Memory B cell (primary cell): ENCODE data around the gene COL23A1.
"Not testable (repeated sequence)": the region's sequence is repeated elsewhere in the genome, so short reads cannot be mapped to it uniquely, and the experiment has no call there.

Experiments used
- ATAC-seq: fragments of 150-1000 bp; cut with Tn5 transposase; 2 replicates; pipeline ENCODE4 v1.10.0; 2021; ENCODE audit warnings: low read depth, mild to moderate bottlenecking, moderate library complexity
- DNase-seq, 2 donors: peaks; one replicate each; pipeline ENCODE4 v3.0.0; 2022; ENCODE audit warnings: low spot score in 2 of 2
- H3K27ac Mint-ChIP-seq: one replicate; pipeline ENCODE4 v1.8.0; 2022; ENCODE audit warnings: mild to moderate bottlenecking, moderate library complexity, mixed read lengths
- H3K27me3 Mint-ChIP-seq: one replicate; pipeline ENCODE4 v1.8.0; 2022; ENCODE audit warnings: mixed read lengths
- H3K36me3 Mint-ChIP-seq: one replicate; pipeline ENCODE4 v1.8.0; 2022; ENCODE audit warnings: mild to moderate bottlenecking, mixed read lengths
- H3K4me1 Mint-ChIP-seq: one replicate; pipeline ENCODE4 v1.8.0; 2022; ENCODE audit warnings: mixed read lengths
- H3K4me3 Mint-ChIP-seq: one replicate; pipeline ENCODE4 v1.8.0; 2022; ENCODE audit warnings: mild to moderate bottlenecking, moderate library complexity, mixed read lengths
- H3K9me3 Mint-ChIP-seq: one replicate; pipeline ENCODE4 v1.8.0; 2022; ENCODE audit warnings: mixed read lengths

COL23A1 gene

DNA sequence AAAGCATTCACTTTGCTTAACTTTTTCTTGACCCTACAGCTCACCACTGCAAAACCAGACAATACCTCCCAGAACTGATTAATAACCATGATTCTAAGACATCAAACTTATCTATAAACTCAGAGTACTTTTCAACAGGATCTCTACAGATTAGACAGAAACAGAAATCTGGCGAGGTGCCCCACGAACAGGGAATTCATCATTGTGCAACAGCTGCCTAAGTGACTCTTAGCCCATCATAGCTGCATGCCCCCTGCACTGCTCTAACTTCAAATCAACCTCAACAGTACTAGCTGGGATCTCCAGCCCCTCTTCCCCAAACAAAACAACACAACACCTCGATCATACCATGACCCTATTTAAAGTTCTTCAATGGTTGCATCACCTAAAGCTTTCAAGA lies 16.1 kb upstream of the COL23A1 start:
- DNase-seq (no peak), ATAC-seq (no peak)
- peaks cover 33% of the 10 kb centered on the region for H3K36me3 Mint-ChIP-seq
- no peaks in the 10 kb centered on the region for H3K27me3 Mint-ChIP-seq
- no peak overlapping the region for H3K27ac Mint-ChIP-seq
- no peaks in the 10 kb centered on the region for H3K4me1 Mint-ChIP-seq
- H3K9me3 Mint-ChIP-seq: no peaks in the 10 kb centered on the region
- no peak overlapping the region for H3K4me3 Mint-ChIP-seq

DNA sequence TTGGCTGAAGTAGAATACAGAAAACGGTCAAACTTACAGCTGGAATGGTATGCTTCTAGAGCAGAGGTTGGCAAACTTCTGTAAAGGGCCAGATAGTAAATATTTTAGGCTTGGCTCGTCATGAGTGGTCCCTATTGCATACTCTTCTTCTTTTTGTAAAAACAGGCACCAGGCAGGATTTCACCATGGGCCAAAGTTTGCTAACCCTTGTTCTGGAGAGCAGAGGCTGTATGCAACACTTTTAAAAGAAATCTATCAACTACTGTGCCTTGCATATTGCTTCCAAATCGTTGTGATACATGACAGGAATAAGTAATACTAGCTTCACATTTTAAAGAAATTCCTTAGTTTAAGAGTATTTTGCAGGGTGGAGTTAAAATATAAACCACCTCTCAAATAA lies 15.6 kb upstream of the COL23A1 start:
- Mint-ChIP-seq H3K36me3 (peaks cover 30% of the 10 kb centered on the region), H3K27ac (no peak overlapping the region), H3K9me3 (no peaks in the 10 kb centered on the region), H3K4me1 (no peaks in the 10 kb centered on the region), H3K27me3 (no peaks in the 10 kb centered on the region), H3K4me3 (no peak overlapping the region)
- DNase-seq: no peak
- ATAC-seq: no peak

DNA sequence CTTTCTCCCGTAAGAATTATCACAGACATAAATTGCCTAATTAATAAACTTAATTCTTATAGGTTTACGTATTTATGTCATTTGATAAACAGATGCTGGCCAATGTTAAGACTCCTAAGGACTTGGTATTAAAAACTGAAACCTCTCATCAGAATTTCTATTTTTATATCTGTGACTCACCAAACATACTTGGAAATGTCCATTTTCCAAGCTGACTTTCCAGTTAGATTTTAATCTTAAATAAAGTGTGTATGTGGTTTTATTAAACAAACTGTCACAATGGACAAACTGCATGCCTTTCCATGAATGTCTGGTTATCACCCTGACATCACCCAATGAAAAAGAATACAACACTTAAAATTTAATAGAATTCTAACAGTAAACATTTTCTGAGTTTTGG lies 12.6 kb upstream of the COL23A1 start:
- Mint-ChIP-seq H3K27me3 (no peaks in the 10 kb centered on the region), H3K4me3 (no peak overlapping the region), H3K36me3 (peaks cover 30% of the 10 kb centered on the region)

DNA sequence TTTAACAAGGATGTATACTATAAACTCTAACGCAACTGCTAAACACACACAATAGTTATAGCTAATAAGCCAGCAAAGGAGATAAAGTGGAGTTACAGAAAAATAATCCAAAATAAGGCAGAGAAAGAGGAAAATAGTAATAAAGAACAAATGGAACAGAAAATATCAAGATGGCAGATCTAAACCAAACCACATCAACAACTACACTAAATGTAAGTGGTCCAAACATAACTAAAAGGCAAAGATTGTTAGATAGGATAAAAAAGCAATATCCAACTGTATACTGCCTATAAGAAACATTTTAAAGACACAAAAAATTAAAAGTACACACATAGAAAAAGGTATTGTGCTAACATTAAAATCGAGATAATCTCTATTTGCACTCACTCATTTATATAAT lies 5.6 kb upstream of the COL23A1 start:
- peaks cover 8% of the 10 kb centered on the region for H3K4me1 Mint-ChIP-seq
- H3K4me3 Mint-ChIP-seq: no peak overlapping the region
- no peak overlapping the region for H3K27ac Mint-ChIP-seq
- H3K27me3 Mint-ChIP-seq: peaks cover 11% of the 10 kb centered on the region
- H3K9me3 Mint-ChIP-seq: peaks cover 16% of the 10 kb centered on the region
- H3K36me3 Mint-ChIP-seq: peaks cover 27% of the 10 kb centered on the region
- DNase-seq: no peak
- ATAC-seq: no peak

More for the DNA sequence above, 12.6 kb upstream of the COL23A1 start:
- Mint-ChIP-seq H3K27ac (no peak overlapping the region), H3K4me1 (no peaks in the 10 kb centered on the region), H3K9me3 (peaks cover 2% of the 10 kb centered on the region)
- ATAC-seq (no peak), DNase-seq (no peak)

DNA sequence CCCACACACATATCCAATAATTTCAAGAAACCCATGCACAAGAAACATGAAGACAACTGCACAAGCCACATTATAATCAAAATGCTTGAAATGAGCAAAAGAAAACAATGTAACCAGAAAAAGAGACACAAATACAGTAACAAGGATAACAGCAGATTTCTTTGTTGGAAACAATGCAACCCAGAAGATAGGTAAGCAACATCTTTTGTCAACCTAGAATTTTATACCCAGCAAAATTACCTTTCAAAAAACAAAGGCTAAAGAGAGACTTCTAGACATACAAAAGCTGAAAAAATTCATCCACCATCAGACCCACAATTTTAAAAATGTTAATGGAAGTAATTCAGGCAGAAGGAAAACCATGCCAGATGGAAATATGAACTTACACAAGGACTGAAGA lies 5.0 kb upstream of the COL23A1 start:
- ATAC-seq: no peak
- DNase-seq: no peak
- Mint-ChIP-seq H3K4me3 (no peak overlapping the region), H3K36me3 (peaks cover 25% of the 10 kb centered on the region), H3K4me1 (peaks cover 12% of the 10 kb centered on the region), H3K27me3 (peaks cover 13% of the 10 kb centered on the region), H3K9me3 (peaks cover 16% of the 10 kb centered on the region), H3K27ac (no peak overlapping the region)

DNA sequence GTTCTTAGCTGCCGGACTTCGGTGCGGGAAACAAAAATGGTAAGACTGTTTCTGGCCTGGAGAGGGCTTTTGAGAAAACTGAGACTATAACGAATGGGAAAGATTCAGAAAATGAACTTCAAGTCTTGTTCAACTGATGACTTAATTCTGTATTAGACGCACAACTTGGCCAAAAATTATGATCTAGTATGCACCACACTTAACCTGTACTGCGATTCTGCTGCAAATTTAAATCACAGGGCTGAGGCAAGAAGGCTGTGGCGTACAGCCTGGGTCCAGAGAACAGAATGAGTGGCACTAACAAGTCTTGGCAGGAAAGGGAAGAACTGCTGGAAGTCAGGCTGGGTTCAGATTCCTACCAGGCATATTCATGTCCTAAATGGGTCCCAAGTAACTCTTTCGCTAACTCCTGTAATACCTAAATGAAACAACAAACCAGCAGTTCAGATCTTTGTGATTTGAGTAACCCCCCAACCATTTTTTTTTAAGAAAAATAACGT lies 781 bp upstream of the COL23A1 start:
- no peak for ATAC-seq
- peaks cover 19% of the 10 kb centered on the region for H3K27me3 Mint-ChIP-seq
- no peak overlapping the region for H3K27ac Mint-ChIP-seq
- no peak for DNase-seq
- H3K4me1 Mint-ChIP-seq: peaks cover 12% of the 10 kb centered on the region
- H3K36me3 Mint-ChIP-seq: peaks cover 20% of the 10 kb centered on the region
- peaks cover 15% of the 10 kb centered on the region for H3K9me3 Mint-ChIP-seq
- H3K4me3 Mint-ChIP-seq: peak overlapping the region; percentile 81

DNA sequence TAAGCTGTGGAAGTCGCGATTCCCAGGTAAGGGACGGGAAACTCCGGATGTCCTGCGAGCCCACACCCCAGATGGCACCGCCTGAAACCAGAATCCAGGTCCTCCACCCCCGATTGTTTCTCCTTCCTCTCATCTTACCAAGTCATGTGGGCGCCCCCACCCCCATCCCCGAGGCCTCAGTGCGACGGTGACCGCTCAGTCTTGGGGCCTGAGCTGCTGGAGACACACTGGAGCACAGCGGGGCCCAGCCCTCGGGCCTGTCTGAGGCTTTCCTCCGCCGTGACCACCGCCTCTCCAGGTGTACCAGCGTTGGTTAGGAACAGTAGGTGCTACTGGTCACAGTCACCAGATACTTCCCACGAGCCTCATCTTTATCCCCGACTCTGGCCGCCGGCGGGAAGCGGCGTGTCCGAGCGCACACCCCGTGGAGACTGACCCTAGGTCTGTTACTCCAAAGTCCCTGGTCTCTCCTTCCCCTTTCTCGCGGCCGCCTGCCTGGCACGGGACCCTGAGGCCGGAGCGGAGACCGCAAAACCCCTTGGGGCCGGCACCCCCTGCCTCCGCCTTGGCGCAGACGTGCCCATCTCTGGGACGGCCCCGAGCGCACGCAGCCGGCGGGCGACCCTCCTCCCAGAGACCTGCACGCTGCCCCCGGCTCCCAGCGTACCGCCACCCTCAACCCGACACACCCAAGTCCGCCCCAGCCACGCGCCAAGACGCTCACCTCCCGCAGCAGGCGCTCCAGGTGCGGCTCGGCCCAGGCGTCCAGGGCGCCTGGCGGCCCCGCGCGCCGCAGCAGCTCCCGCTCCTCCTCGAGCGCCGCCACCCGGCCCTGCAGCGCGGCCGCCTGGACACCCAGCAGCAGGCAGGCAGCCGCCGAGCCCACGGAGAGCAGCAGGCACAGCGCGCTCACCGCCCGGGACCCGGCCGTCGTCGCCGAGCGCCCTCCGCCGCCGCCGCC lies 733 bp downstream of the COL23A1 start:
- peaks cover 12% of the 10 kb centered on the region for H3K4me1 Mint-ChIP-seq
- peak; percentile 46 for ATAC-seq
- peaks cover 19% of the 10 kb centered on the region for H3K27me3 Mint-ChIP-seq
- peaks cover 4% of the 10 kb centered on the region for H3K9me3 Mint-ChIP-seq
- H3K36me3 Mint-ChIP-seq: peaks cover 10% of the 10 kb centered on the region
- peak overlapping the region; percentile 44 for H3K4me3 Mint-ChIP-seq
- no peak for DNase-seq
- H3K27ac Mint-ChIP-seq: no peak overlapping the region

DNA sequence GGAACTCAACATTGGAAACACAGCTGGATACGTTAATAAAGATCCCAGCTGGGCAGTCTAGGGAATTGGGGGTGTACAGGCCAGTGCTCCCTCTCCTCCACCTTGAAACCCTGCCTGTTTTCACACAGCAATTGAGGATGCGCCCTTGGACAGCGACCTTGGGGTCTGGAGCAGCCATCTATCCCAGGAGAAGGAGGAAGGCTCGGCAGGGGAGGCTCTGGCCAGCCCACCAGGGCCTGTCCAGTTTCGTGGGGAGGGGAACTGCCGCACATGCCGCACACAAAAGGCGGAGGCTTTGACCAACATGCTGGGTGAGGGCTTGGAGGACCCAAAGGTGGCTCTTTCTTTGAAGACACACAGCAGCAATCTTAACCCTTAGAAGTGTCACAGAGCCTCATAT lies 1.4 kb downstream of the COL23A1 start:
- Mint-ChIP-seq H3K36me3 (peaks cover 5% of the 10 kb centered on the region), H3K9me3 (no peaks in the 10 kb centered on the region), H3K27me3 (peaks cover 19% of the 10 kb centered on the region), H3K4me3 (peak overlapping the region; percentile 44), H3K27ac (no peak overlapping the region), H3K4me1 (peaks cover 12% of the 10 kb centered on the region)
- ATAC-seq: no peak
- DNase-seq: no peak

DNA sequence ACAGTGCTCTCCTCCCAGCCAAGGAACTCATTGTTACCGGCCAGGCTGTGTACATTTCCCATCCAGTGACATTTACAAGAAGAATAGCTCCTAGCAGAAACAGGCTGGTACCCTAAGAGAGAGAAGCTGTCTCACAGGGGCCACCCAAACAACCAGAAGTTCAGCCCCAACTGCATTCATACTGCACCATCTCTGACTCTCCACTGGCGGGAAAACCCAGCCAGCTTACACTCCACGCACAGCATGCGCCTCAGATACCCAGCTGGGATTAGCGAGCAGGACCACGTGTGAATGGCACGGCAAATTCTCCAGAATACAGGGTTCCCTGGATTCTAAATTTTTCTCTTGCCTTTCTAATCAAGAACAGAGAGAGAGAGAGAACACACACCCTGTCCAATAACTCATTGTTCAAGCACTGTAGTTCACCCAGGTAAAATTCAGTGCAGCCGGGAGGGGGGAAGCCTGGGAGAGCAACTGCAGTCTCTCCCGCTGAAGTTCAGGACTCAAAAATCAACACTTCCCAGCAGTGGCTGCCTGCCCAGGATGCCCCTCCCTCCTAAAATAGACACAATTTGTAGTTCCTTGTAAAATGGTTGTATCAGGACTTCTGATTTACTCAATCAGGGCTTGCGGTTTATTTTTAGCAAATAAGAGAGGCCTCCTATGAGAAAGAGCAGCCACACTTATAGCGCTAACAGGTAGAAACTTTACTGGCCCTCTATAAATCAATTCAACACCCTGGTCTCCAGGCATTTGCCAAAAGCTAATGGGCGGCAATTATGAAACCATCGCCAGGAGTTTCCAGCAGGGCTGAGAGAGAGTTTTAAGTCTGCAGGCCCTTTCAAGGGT lies 2.2 kb downstream of the COL23A1 start:
- no peaks in the 10 kb centered on the region for H3K9me3 Mint-ChIP-seq
- peaks cover 2% of the 10 kb centered on the region for H3K36me3 Mint-ChIP-seq
- ATAC-seq: no peak
- no peak overlapping the region for H3K4me3 Mint-ChIP-seq
- H3K27ac Mint-ChIP-seq: no peak overlapping the region
- peaks cover 12% of the 10 kb centered on the region for H3K4me1 Mint-ChIP-seq
- no peak for DNase-seq
- H3K27me3 Mint-ChIP-seq: peaks cover 19% of the 10 kb centered on the region

DNA sequence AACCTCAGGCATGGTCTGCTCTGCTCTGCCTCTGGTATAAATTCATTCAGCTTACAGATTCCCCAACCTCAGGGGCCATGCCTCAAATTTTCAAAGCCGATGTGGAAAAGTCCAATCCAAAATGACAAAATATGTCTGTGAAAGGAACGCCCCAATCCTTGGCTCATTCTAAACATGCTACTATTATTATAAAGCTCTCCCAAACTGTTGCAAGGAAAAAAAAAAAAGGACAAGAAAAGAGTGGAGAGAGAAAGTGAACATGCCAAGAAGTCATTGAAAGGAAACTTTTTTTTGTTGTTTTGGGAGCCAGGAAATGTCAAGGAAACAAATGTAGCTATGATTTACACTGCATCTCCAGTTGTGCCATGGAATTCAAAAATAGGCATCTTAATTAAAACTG lies 3.8 kb downstream of the COL23A1 start:
- ATAC-seq: no peak
- DNase-seq: no peak
- Mint-ChIP-seq H3K36me3 (peaks cover 2% of the 10 kb centered on the region), H3K27ac (no peak overlapping the region), H3K4me1 (peaks cover 8% of the 10 kb centered on the region), H3K4me3 (no peak overlapping the region), H3K9me3 (no peaks in the 10 kb centered on the region), H3K27me3 (peaks cover 14% of the 10 kb centered on the region)

DNA sequence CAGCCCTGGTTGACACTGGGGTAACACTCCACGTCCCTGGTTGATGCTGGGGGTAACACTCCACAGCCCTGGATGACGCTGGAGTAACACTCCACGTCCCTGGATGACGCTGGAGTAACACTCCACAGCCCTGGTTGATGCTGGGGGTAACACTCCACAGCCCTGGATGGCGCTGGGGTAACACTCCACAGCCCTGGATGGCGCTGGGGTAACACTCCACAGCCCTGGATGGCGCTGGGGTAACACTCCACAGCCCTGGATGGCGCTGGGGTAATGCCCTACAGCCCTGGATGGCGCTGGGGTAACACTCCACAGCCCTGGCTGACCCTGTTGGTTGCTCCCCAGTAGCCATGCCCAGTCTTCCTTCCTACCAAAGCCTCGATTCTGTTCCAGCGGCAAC lies 4.8 kb downstream of the COL23A1 start:
- not testable (repeated sequence) for H3K27ac Mint-ChIP-seq, ATAC-seq, H3K36me3 Mint-ChIP-seq, H3K4me1 Mint-ChIP-seq, H3K27me3 Mint-ChIP-seq, H3K4me3 Mint-ChIP-seq, H3K9me3 Mint-ChIP-seq
- DNase-seq: peak in 1 of 2 donors; percentile 51

DNA sequence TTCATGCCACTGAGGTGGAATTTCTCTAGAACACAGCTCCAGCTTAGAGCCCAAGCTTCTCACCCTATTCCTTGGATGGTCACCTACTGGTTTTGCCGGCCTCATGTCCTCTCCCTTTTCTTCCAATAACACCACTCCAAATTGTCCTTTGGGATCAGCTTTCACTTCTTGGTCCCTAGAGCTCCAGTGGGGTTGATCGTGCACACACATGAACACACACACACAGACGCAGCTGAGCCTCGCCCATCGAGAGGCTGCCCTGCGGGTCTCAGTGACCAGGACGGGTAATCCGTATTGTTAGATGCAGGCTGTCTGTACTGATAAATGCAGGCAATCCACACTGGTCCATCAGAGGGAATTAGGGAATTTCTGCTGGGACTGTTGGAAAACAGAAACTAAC lies 6.9 kb downstream of the COL23A1 start:
- no peak for DNase-seq

DNA sequence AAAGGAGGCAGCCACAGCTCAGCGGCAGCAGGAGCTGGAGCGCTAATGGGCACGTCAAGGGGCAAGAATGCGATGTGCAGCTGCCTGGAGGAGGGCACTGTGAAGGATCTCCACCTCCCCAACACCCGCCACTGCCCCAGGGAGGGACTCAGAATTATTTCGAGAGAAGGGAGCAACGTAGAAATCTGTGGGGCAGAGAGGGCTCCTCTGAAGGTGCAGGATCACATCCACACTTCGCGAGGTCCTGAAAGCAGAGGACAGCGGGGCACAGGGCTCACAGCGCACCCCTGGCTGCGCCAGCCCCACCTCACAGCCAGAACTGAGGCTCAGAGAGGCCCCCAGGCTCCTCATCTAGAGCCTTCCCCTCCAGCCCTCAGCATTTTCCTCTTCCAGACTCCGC lies 7.9 kb downstream of the COL23A1 start:
- ATAC-seq (no peak), DNase-seq (no peak)
- H3K36me3 Mint-ChIP-seq: no peaks in the 10 kb centered on the region
- no peaks in the 10 kb centered on the region for H3K4me1 Mint-ChIP-seq
- peaks cover 7% of the 10 kb centered on the region for H3K27me3 Mint-ChIP-seq
- H3K9me3 Mint-ChIP-seq: no peaks in the 10 kb centered on the region
- H3K27ac Mint-ChIP-seq: no peak overlapping the region
- no peak overlapping the region for H3K4me3 Mint-ChIP-seq

More for the DNA sequence above, 6.9 kb downstream of the COL23A1 start:
- no peak overlapping the region for H3K4me3 Mint-ChIP-seq
- H3K27ac Mint-ChIP-seq: no peak overlapping the region
- peaks cover 7% of the 10 kb centered on the region for H3K27me3 Mint-ChIP-seq
- H3K4me1 Mint-ChIP-seq: no peaks in the 10 kb centered on the region
- ATAC-seq: no peak
- H3K9me3 Mint-ChIP-seq: no peaks in the 10 kb centered on the region
- H3K36me3 Mint-ChIP-seq: no peaks in the 10 kb centered on the region

DNA sequence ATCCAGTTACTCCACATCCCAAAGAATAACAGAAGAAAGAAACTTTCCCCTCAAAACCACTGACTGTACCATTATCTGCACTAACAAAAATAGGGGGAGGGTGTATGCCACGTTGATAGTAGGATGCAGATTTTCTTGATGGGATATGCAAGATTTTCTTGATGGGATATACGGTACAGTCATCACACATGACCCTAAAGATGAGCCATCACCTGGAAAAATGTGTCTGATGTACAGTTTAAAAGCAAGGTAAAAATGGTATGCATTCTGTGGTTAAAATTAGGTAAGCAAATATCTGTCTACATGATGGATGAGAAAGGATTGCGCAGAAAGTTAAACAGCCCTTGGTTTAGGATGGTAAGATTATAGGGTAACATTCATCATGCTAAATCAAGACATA lies 8.6 kb downstream of the COL23A1 start:
- Mint-ChIP-seq H3K36me3 (peaks cover 2% of the 10 kb centered on the region), H3K27me3 (peaks cover 8% of the 10 kb centered on the region), H3K4me1 (no peaks in the 10 kb centered on the region), H3K4me3 (no peak overlapping the region), H3K9me3 (no peaks in the 10 kb centered on the region), H3K27ac (no peak overlapping the region)
- ATAC-seq: no peak
- DNase-seq: no peak
